Measurements from ENCODE around the gene TRIM56.

The TRIM56 gene

GRCh38 chr7:101134399-101134980 lies 49.2 kb downstream of the TRIM56 start:
- DNase-seq: peak; percentile 45

- no peak for DNase-seq
These were observed 52.5 kb downstream of the TRIM56 start for GRCh38 chr7:101137651-101138212.

- DNase-seq: peak; percentile 77
These were observed 53.1 kb downstream of the TRIM56 start for GRCh38 chr7:101138213-101138870.

GRCh38 chr7:101140339-101140699 lies 55.0 kb downstream of the TRIM56 start:
- no peak for DNase-seq

- DNase-seq: no peak
These were observed 55.6 kb downstream of the TRIM56 start for GRCh38 chr7:101140746-101141382.
